ENCODE data around the gene CST3.

Gene CST3

GRCh38 chr20:23602699-23603098 lies 35.1 kb downstream of the CST3 start:
- no peak for DNase-seq (ENCODE audit: low spot score)

- no peak for DNase-seq (ENCODE audit: low spot score)
These were observed 35.5 kb downstream of the CST3 start for GRCh38 chr20:23602241-23602640.

GRCh38 chr20:23601715-23602114 lies 36.0 kb downstream of the CST3 start:
- no peak for DNase-seq (ENCODE audit: low spot score)

- no peak for DNase-seq (ENCODE audit: low spot score)
These were observed 39.3 kb downstream of the CST3 start for GRCh38 chr20:23598481-23598880.

GRCh38 chr20:23596579-23597250 lies 41.0 kb downstream of the CST3 start:
- no peak for DNase-seq (ENCODE audit: low spot score)

- no peak for DNase-seq (ENCODE audit: low spot score)
These were observed 41.8 kb downstream of the CST3 start for GRCh38 chr20:23595941-23596340.

- no peak for DNase-seq (ENCODE audit: low spot score)
These were observed 49.0 kb downstream of the CST3 start for GRCh38 chr20:23588434-23589403.

- DNase-seq (ENCODE audit: low spot score), result no peak
These were observed 50.1 kb downstream of the CST3 start for GRCh38 chr20:23587631-23588030.

- no peak for DNase-seq (ENCODE audit: low spot score)
These were observed 50.8 kb downstream of the CST3 start for GRCh38 chr20:23586735-23587525.

GRCh38 chr20:23585808-23586734 lies 51.7 kb downstream of the CST3 start:
- no peak for DNase-seq (ENCODE audit: low spot score)

- DNase-seq (ENCODE audit: low spot score), result no peak
These were observed 52.3 kb downstream of the CST3 start for GRCh38 chr20:23585449-23585807.

- DNase-seq (ENCODE audit: low spot score), result no peak
These were observed 53.1 kb downstream of the CST3 start for GRCh38 chr20:23584434-23585199.

Data from Ammon's horn (tissue), 1 donor.